Retinal pigment epithelial cell (primary cell): ENCODE measurements around the gene UMAD1.

Source experiments
- DNase-seq: peaks from one replicate; pipeline ENCODE4 v3.0.0-alpha.2; 2010; ENCODE audit warnings: low read depth
- H3K4me3 ChIP-seq: 2 replicates; pipeline ENCODE4 v1.5.1; 2011; ENCODE audit warnings: mild to moderate bottlenecking, low read length, control low read depth, moderate library complexity
- CTCF ChIP-seq: conservative IDR thresholded peaks from 2 replicates; pipeline ENCODE4 v1.5.1; 2011; ENCODE audit warnings: low read depth, low read length, control low read depth, inconsistent platforms

The UMAD1 gene

GRCh38 chr7:7614018-7614741 lies 26.4 kb upstream of the UMAD1 start:
- DNase-seq: no peak
- H3K4me3 ChIP-seq: no peak overlapping the region
- TF ChIP-seq CTCF: no peak

GRCh38 chr7:7617550-7617949 lies 23.0 kb upstream of the UMAD1 start:
- no peak for TF ChIP-seq CTCF
- H3K4me3 ChIP-seq: no peak overlapping the region
- DNase-seq: no peak

- no peak overlapping the region for H3K4me3 ChIP-seq
- TF ChIP-seq CTCF: no peak
- no peak for DNase-seq
Measured at GRCh38 chr7:7618410-7618809, 22.1 kb upstream of the UMAD1 start.

DNA sequence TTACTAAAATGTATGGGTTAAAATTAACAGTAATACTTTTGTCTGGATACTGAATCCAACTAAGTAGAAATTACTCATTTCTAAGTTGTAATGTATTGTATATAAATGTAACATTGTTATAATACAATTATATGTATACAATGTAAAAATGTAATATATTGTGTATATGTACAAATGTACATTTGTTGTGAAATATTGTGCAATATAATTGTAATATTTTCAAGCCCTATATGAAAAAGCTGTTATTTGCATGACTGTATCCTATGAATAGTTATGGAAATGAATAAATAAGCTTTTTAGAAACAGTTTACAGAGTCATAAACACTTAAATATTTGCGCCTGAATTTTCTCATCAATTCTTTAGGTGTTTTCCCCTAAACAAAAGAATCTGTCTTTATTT lies 20.3 kb upstream of the UMAD1 start:
- no peak overlapping the region for H3K4me3 ChIP-seq
- no peak for DNase-seq
- no peak for TF ChIP-seq CTCF

- no peak for TF ChIP-seq CTCF
- no peak overlapping the region for H3K4me3 ChIP-seq
- DNase-seq: no peak
Measured at GRCh38 chr7:7620644-7621210, 19.8 kb upstream of the UMAD1 start.

DNA sequence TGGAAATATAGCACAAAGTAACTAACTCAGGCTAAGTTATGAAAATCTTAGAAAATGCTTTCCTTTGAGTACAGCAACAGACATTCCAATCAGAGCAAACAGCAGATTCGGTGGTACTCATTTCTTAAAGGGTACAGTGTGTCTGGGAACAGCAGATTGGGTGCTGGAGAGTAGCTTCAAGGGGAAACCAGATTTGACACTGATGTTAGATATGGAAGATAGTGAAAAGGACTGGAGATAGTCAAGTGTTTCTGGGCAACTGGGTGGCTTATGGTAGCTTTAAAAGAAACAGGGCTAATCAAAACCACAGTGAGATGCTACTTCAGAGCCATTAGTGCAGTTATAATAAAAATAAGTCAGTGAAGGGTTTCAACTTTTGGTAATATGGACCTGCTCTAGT lies 12.1 kb upstream of the UMAD1 start:
- no peak overlapping the region for H3K4me3 ChIP-seq
- no peak for TF ChIP-seq CTCF
- DNase-seq: no peak
